SK-N-SH treated with all-trans-retinoic acid at 6 μM for 48 hours (cell line): ENCODE measurements around the gene NRXN2.

Experiments
- BACH2 ChIP-seq: fragments of 250-450 bp; sonication (Bioruptor Pico); IDR thresholded peaks from 2 replicates; pipeline ENCODE4 v1.9.0; 2021; ENCODE audit warnings: mild to moderate bottlenecking, borderline replicate concordance
- ESRRG ChIP-seq: fragments of 250-450 bp; sonication (Bioruptor Pico); IDR thresholded peaks from 2 replicates; pipeline ENCODE4 v1.6.1; 2021; ENCODE audit warnings: mild to moderate bottlenecking
- GLIS3 ChIP-seq: fragments of 250-450 bp; sonication (Bioruptor Pico); IDR thresholded peaks from 2 replicates; pipeline ENCODE4 v1.5.0; 2020; ENCODE audit warnings: mild to moderate bottlenecking, moderate library complexity
- TOX ChIP-seq: fragments of 250-450 bp; sonication (Bioruptor Pico); IDR thresholded peaks from 2 replicates; pipeline ENCODE4 v1.8.0; 2021; ENCODE audit warnings: mild to moderate bottlenecking, moderate library complexity, borderline replicate concordance
- ZC3H10 ChIP-seq: fragments of 250-450 bp; sonication (Bioruptor Pico); IDR thresholded peaks from 2 replicates; pipeline ENCODE4 v1.5.1; 2021; ENCODE audit warnings: mild to moderate bottlenecking, moderate library complexity
- TF ChIP-seq, protein P1 (sequence below): fragments of 250-450 bp; sonication (Bioruptor Pico); IDR thresholded peaks from 2 replicates; pipeline ENCODE4 v1.8.0; 2021; ENCODE audit warnings: low read depth, mild to moderate bottlenecking, moderate library complexity, borderline replicate concordance
- TF ChIP-seq, protein P2 (sequence below): fragments of 250-450 bp; sonication (Bioruptor Pico); IDR thresholded peaks from 2 replicates; pipeline ENCODE4 v1.5.1; 2020; ENCODE audit warnings: low read depth, mild to moderate bottlenecking, moderate library complexity

GRCh38 chr11:64757549-64758329, 34.7 kb upstream of the NRXN2 start:
- TF ChIP-seq ESRRG (CRISPR knock-in tag) = no peak
- TF ChIP-seq, protein P1, sequence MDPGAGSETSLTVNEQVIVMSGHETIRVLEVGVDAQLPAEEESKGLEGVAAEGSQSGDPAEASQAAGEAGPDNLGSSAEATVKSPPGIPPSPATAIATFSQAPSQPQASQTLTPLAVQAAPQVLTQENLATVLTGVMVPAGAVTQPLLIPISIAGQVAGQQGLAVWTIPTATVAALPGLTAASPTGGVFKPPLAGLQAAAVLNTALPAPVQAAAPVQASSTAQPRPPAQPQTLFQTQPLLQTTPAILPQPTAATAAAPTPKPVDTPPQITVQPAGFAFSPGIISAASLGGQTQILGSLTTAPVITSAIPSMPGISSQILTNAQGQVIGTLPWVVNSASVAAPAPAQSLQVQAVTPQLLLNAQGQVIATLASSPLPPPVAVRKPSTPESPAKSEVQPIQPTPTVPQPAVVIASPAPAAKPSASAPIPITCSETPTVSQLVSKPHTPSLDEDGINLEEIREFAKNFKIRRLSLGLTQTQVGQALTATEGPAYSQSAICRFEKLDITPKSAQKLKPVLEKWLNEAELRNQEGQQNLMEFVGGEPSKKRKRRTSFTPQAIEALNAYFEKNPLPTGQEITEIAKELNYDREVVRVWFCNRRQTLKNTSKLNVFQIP (CRISPR knock-in tag) = no peak
- TF ChIP-seq ZC3H10 (CRISPR knock-in tag) = no peak
- TF ChIP-seq GLIS3 = no peak
- no peak for TF ChIP-seq TOX (CRISPR knock-in tag)
- TF ChIP-seq, protein P2, sequence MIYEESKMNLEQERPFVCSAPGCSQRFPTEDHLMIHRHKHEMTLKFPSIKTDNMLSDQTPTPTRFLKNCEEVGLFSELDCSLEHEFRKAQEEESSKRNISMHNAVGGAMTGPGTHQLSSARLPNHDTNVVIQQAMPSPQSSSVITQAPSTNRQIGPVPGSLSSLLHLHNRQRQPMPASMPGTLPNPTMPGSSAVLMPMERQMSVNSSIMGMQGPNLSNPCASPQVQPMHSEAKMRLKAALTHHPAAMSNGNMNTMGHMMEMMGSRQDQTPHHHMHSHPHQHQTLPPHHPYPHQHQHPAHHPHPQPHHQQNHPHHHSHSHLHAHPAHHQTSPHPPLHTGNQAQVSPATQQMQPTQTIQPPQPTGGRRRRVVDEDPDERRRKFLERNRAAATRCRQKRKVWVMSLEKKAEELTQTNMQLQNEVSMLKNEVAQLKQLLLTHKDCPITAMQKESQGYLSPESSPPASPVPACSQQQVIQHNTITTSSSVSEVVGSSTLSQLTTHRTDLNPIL = no peak
- TF ChIP-seq BACH2 = no peak
